ENCODE data around the gene PHYHIPL.

GRCh38 chr10:59214160-59214559 lies 37.7 kb downstream of the PHYHIPL start:
- TF ChIP-seq POLR2A (IDR thresholded peaks at IDR 0.05) (no peak), POLR2AphosphoS5 (IDR thresholded peaks at IDR 0.05) (no peak)

Measured in gastroesophageal sphincter (tissue), 2 donors.